ENCODE data around the gene CSPG5. TPM values are rescaled to one million over a fixed set of nuclear protein-coding genes. Genes with fewer than 3 reads are reported as not detected.

Gene CSPG5
- polyA plus RNA-seq, 6 donors from 2014 or later: 0.16 TPM; not detected in 5

GRCh38 chr3:47522082-47522987, 56.3 kb downstream of the CSPG5 start:
- Mint-ChIP-seq H3K4me1 (peaks cover 5 to 8% (median 6%) of the 10 kb centered on the region in 3 donors), H3K27me3 (peaks cover 0 to 5% (median 0%) of the 10 kb centered on the region in 3 donors), H3K9me3 (no peaks in the 10 kb centered on the region), H3K4me3 (no peak overlapping the region), H3K36me3 (no peaks in the 10 kb centered on the region), H3K27ac (no peak overlapping the region)
- peak; percentile 74 to 89 for ATAC-seq (ENCODE audit: low read depth in 2 of 2)
- DNase-seq: peak; percentile 61

GRCh38 chr3:47520756-47521155, 57.9 kb downstream of the CSPG5 start:
- Mint-ChIP-seq H3K27ac (no peak overlapping the region), H3K4me1 (peaks cover 5 to 7% (median 6%) of the 10 kb centered on the region in 3 donors), H3K4me3 (no peak overlapping the region), H3K36me3 (no peaks in the 10 kb centered on the region), H3K9me3 (no peaks in the 10 kb centered on the region), H3K27me3 (peaks cover 0 to 5% (median 0%) of the 10 kb centered on the region in 3 donors)
- ATAC-seq (ENCODE audit: low read depth in 2 of 2) (no peak), DNase-seq (no peak)

- Mint-ChIP-seq H3K27ac (no peak overlapping the region), H3K27me3 (peaks cover 0 to 5% (median 0%) of the 10 kb centered on the region in 3 donors), H3K9me3 (no peaks in the 10 kb centered on the region)
Observed at GRCh38 chr3:47517937-47518336, 60.7 kb downstream of the CSPG5 start.

GRCh38 chr3:47515864-47516319, 62.8 kb downstream of the CSPG5 start:
- no peak overlapping the region for H3K27ac Mint-ChIP-seq
- DNase-seq (no peak), ATAC-seq (ENCODE audit: low read depth in 2 of 2) (no peak)
- no peaks in the 10 kb centered on the region for H3K36me3 Mint-ChIP-seq
- no peaks in the 10 kb centered on the region for H3K27me3 Mint-ChIP-seq
- peaks cover 7 to 25% (median 8%) of the 10 kb centered on the region in 3 donors for H3K4me1 Mint-ChIP-seq
- peak overlapping the region in 4 of 8 donors; percentile 2 to 75 (median 47) for H3K4me3 Mint-ChIP-seq
- no peaks in the 10 kb centered on the region for H3K9me3 Mint-ChIP-seq

More at GRCh38 chr3:47517937-47518336, 60.7 kb downstream of the CSPG5 start:
- no peak for ATAC-seq (ENCODE audit: low read depth in 2 of 2)
- no peaks in the 10 kb centered on the region for H3K36me3 Mint-ChIP-seq
- H3K4me3 Mint-ChIP-seq: peak overlapping the region in 1 of 8 donors; percentile 19
- DNase-seq: no peak
- H3K4me1 Mint-ChIP-seq: peaks cover 5 to 15% (median 9%) of the 10 kb centered on the region in 3 donors

- no peak for DNase-seq
- Mint-ChIP-seq H3K9me3 (no peaks in the 10 kb centered on the region), H3K36me3 (no peaks in the 10 kb centered on the region), H3K27me3 (no peaks in the 10 kb centered on the region), H3K4me3 (peak overlapping the region in 7 of 8 donors; percentile 35 to 91 (median 64)), H3K27ac (peak overlapping the region in 4 of 6 donors; percentile 41 to 96 (median 76)), H3K4me1 (peaks cover 7 to 25% (median 8%) of the 10 kb centered on the region in 3 donors)
- ATAC-seq (ENCODE audit: low read depth in 2 of 2): no peak
Observed at GRCh38 chr3:47515100-47515499, 63.6 kb downstream of the CSPG5 start.

GRCh38 chr3:47513125-47513929, 65.3 kb downstream of the CSPG5 start, which contains the start of gene ELP6:
Gene ELP6, minus strand, starts transcription at chr3:47513712. Its CDS starts 122 bp downstream, at chr3:47513590.
- ATAC-seq (ENCODE audit: low read depth in 2 of 2) (peak; percentile 92 to 93), DNase-seq (peak; percentile 99)
- Mint-ChIP-seq H3K27ac (peak within 1 kb of the TSS; percentile 94 to 99 (median 98)), H3K9me3 (no peaks in the 10 kb centered on the region), H3K36me3 (peaks cover 0 to 2% of the 10 kb centered on the region in 2 donors), H3K27me3 (no peaks in the 10 kb centered on the region), H3K4me1 (peaks cover 7 to 25% (median 11%) of the 10 kb centered on the region in 3 donors), H3K4me3 (peak within 1 kb of the TSS; percentile 91 to 99 (median 98))

GRCh38 chr3:47512416-47513124, 66.1 kb downstream of the CSPG5 start:
- Mint-ChIP-seq H3K9me3 (no peaks in the 10 kb centered on the region), H3K36me3 (peaks cover 0 to 5% of the 10 kb centered on the region in 2 donors), H3K4me1 (peaks cover 7 to 27% (median 11%) of the 10 kb centered on the region in 3 donors), H3K4me3 (peak overlapping the region; percentile 91 to 99 (median 98)), H3K27ac (peak overlapping the region; percentile 94 to 99 (median 98)), H3K27me3 (no peaks in the 10 kb centered on the region)
- DNase-seq: no peak
- no peak for ATAC-seq (ENCODE audit: low read depth in 2 of 2)

Other genes starting within 250 kb of the CSPG5 start
- gene PTPN23, start 197.8 kb downstream of the CSPG5 start, polyA plus RNA-seq (ENCODE audit: low read depth in 6 of 6): 1 to 10 TPM in 5 of 6 donors, under 1 TPM in 1; 0.60 to 6.3 (median 4.2) TPM
- 10 to 100 TPM; 16.7 to 54.1 (median 34.8) TPM for gene SCAP, start 102.9 kb downstream of the CSPG5 start, polyA plus RNA-seq (ENCODE audit: low read depth in 6 of 6)
- gene ELP6, start 65.2 kb downstream of the CSPG5 start, polyA plus RNA-seq (ENCODE audit: low read depth in 6 of 6): 10 to 100 TPM; 28.4 to 59.9 (median 38.7) TPM
- 10 to 100 TPM; 47.2 to 99.6 (median 73.8) TPM for gene SMARCC1, start 203.0 kb upstream of the CSPG5 start, polyA plus RNA-seq (ENCODE audit: low read depth in 6 of 6)
- 10 to 100 TPM; 25.5 to 43.5 (median 28.1) TPM for gene DHX30, start 224.3 kb upstream of the CSPG5 start, polyA plus RNA-seq (ENCODE audit: low read depth in 6 of 6)

Data from naive B cell (primary cell).